ENCODE measurements around the gene HSD11B1L. TPM values are rescaled to one million over a fixed set of nuclear protein-coding genes. Genes with fewer than 3 reads are reported as not detected.

Gene HSD11B1L
- total RNA-seq, 1 donor from 2014 or later = 8.4 TPM

GRCh38 chr19:5718579-5719273, 37.9 kb downstream of the HSD11B1L start:
- peak overlapping the region; percentile 98 for H3K4me3 Mint-ChIP-seq (ENCODE audit: unreplicated experiment)
- peaks cover 6% of the 10 kb centered on the region for H3K36me3 ChIP-seq (ENCODE audit: insufficient read depth, low read length)
- peak; percentile 80 for DNase-seq (ENCODE audit: low read depth)

GRCh38 chr19:5719274-5719960, 38.6 kb downstream of the HSD11B1L start:
- Histone ChIP-seq H3K27me3 (ENCODE audit: insufficient read depth, low read length) (no peaks in the 10 kb centered on the region), H3K9ac (ENCODE audit: low read length) (peak overlapping the region; percentile 96), H3K4me2 (ENCODE audit: low read length) (peak overlapping the region; percentile 91), H3K27ac (ENCODE audit: low read depth, low read length) (peak overlapping the region; percentile 95), H2AFZ (ENCODE audit: low read depth, low read length) (peak overlapping the region; percentile 38), H3K79me2 (ENCODE audit: insufficient read depth, low read length) (peaks cover 51% of the 10 kb centered on the region), H3K4me3 (ENCODE audit: insufficient read depth, low read depth, low read length) (peak overlapping the region; percentile 90), H4K20me1 (ENCODE audit: insufficient read depth, low read length) (peaks cover 34% of the 10 kb centered on the region), H3K9me3 (ENCODE audit: insufficient read depth, low read depth, low read length) (no peaks in the 10 kb centered on the region), H3K4me1 (ENCODE audit: insufficient read depth, low read length) (peaks cover 27% of the 10 kb centered on the region), H3K36me3 (ENCODE audit: insufficient read depth, low read length) (peaks cover 2% of the 10 kb centered on the region)
- TF ChIP-seq EZH2 (IDR thresholded peaks at IDR 0.05; ENCODE audit: insufficient read depth, low read length) (no peak), CTCF (IDR thresholded peaks at IDR 0.05; ENCODE audit: insufficient read depth, low read depth, low read length) (no peak)
- Mint-ChIP-seq H3K27me3 (ENCODE audit: low read depth, unreplicated experiment) (no peaks in the 10 kb centered on the region), H3K9me3 (ENCODE audit: unreplicated experiment) (no peaks in the 10 kb centered on the region), H3K36me3 (ENCODE audit: low read depth, unreplicated experiment) (no peaks in the 10 kb centered on the region), H3K4me1 (ENCODE audit: low read depth, unreplicated experiment) (peaks cover 15% of the 10 kb centered on the region), H3K4me3 (ENCODE audit: unreplicated experiment) (peak overlapping the region; percentile 98), H3K27ac (ENCODE audit: unreplicated experiment) (peak overlapping the region; percentile 100)
- no peak for DNase-seq (ENCODE audit: low read depth)
- no peak for FAIRE-seq

More at GRCh38 chr19:5718579-5719273, 37.9 kb downstream of the HSD11B1L start:
- Mint-ChIP-seq H3K9me3 (ENCODE audit: unreplicated experiment) (no peaks in the 10 kb centered on the region), H3K36me3 (ENCODE audit: low read depth, unreplicated experiment) (peaks cover 5% of the 10 kb centered on the region), H3K27me3 (ENCODE audit: low read depth, unreplicated experiment) (no peaks in the 10 kb centered on the region), H3K4me1 (ENCODE audit: low read depth, unreplicated experiment) (peaks cover 19% of the 10 kb centered on the region), H3K27ac (ENCODE audit: unreplicated experiment) (peak overlapping the region; percentile 100)
- Histone ChIP-seq H3K4me3 (ENCODE audit: insufficient read depth, low read depth, low read length) (peak overlapping the region; percentile 90), H3K9me3 (ENCODE audit: insufficient read depth, low read depth, low read length) (no peaks in the 10 kb centered on the region), H3K9ac (ENCODE audit: low read length) (peak overlapping the region; percentile 96), H3K27me3 (ENCODE audit: insufficient read depth, low read length) (no peaks in the 10 kb centered on the region), H2AFZ (ENCODE audit: low read depth, low read length) (no peak overlapping the region), H3K4me2 (ENCODE audit: low read length) (peak overlapping the region; percentile 91), H4K20me1 (ENCODE audit: insufficient read depth, low read length) (peaks cover 39% of the 10 kb centered on the region), H3K4me1 (ENCODE audit: insufficient read depth, low read length) (peaks cover 27% of the 10 kb centered on the region), H3K79me2 (ENCODE audit: insufficient read depth, low read length) (peaks cover 57% of the 10 kb centered on the region), H3K27ac (ENCODE audit: low read depth, low read length) (peak overlapping the region; percentile 95)
- TF ChIP-seq CTCF (IDR thresholded peaks at IDR 0.05; ENCODE audit: insufficient read depth, low read depth, low read length) = no peak
- TF ChIP-seq EZH2 (IDR thresholded peaks at IDR 0.05; ENCODE audit: insufficient read depth, low read length) = no peak
- FAIRE-seq = no peak

Measured in astrocyte (in vitro differentiated cells and primary cell).